OCI-LY1 (cell line): ENCODE results near the gene NPM1.
"Not testable (repeated sequence)": the region's sequence is repeated elsewhere in the genome, so short reads cannot be mapped to it uniquely, and the experiment has no call there.

Experiments
- H2AFZ ChIP-seq: fragments of 200-600 bp; sonication (generic), shearing (Covaris generic); 2 replicates; pipeline ENCODE4 v1.6.0; 2014; ENCODE audit warnings: antibody characterized with exemption, mild to moderate bottlenecking, low read length
- H3F3A ChIP-seq: fragments of 200-600 bp; sonication (generic), shearing (Covaris generic); 2 replicates; pipeline ENCODE4 v1.6.0; 2014; ENCODE audit warnings: mild to moderate bottlenecking, antibody characterized with exemption, low read length, moderate library complexity; ENCODE audit not compliant: insufficient read depth
- H3K27ac ChIP-seq: fragments of 200-600 bp; sonication (generic); 2 replicates; pipeline ENCODE4 v1.5.1; 2014; ENCODE audit warnings: low read length, mixed run types, mild to moderate bottlenecking, low read depth; ENCODE audit not compliant: poor library complexity, severe bottlenecking
- H3K27me3 ChIP-seq: fragments of 200-600 bp; sonication (generic); 2 replicates; pipeline ENCODE4 v1.6.0; 2014; ENCODE audit warnings: antibody characterized with exemption, mild to moderate bottlenecking, low read length, moderate library complexity; ENCODE audit not compliant: insufficient read depth
- H3K36me3 ChIP-seq: fragments of 200-600 bp; sonication (generic); 2 replicates; pipeline ENCODE4 v1.6.1; 2014; ENCODE audit warnings: mild to moderate bottlenecking, antibody characterized with exemption, low read length, moderate library complexity, mixed read lengths; ENCODE audit not compliant: insufficient read depth
- H3K4me1 ChIP-seq: fragments of 200-600 bp; sonication (generic); 2 replicates; pipeline ENCODE4 v1.5.1; 2014; ENCODE audit warnings: mild to moderate bottlenecking, low read length, moderate library complexity; ENCODE audit not compliant: insufficient read depth, severe bottlenecking
- H3K4me2 ChIP-seq: fragments of 200-600 bp; sonication (generic), shearing (Covaris generic); 2 replicates; pipeline ENCODE4 v1.6.1; 2014; ENCODE audit warnings: low read length
- H3K4me3 ChIP-seq: fragments of 200-600 bp; sonication (generic); 2 replicates; pipeline ENCODE4 v1.5.1; 2014; ENCODE audit warnings: low read length, low read depth, mild to moderate bottlenecking, mixed read lengths; ENCODE audit not compliant: poor library complexity, severe bottlenecking
- H3K79me2 ChIP-seq: fragments of 200-600 bp; shearing (Covaris generic); 2 replicates; pipeline ENCODE4 v1.6.1; 2016; ENCODE audit warnings: mixed run types, low read length, mixed read lengths; ENCODE audit not compliant: insufficient read depth
- H3K9ac ChIP-seq: fragments of 200-600 bp; sonication (generic), shearing (Covaris generic); 2 replicates; pipeline ENCODE4 v1.6.1; 2014; ENCODE audit warnings: mild to moderate bottlenecking, low read length, mixed read lengths
- H3K9me2 ChIP-seq: fragments of 200-600 bp; sonication (generic), shearing (Covaris generic); 2 replicates; pipeline ENCODE4 v1.6.1; 2014; ENCODE audit warnings: low read depth, mild to moderate bottlenecking, low read length, mixed read lengths
- H3K9me3 ChIP-seq: fragments of 200-600 bp; shearing (Covaris generic); 2 replicates; pipeline ENCODE4 v1.6.1; 2014; ENCODE audit warnings: low read length, mixed read lengths
- H4K20me1 ChIP-seq: fragments of 200-600 bp; sonication (generic), shearing (Covaris generic); 2 replicates; pipeline ENCODE4 v1.6.0; 2016; ENCODE audit warnings: mild to moderate bottlenecking, low read length; ENCODE audit not compliant: insufficient read depth
- CTCF ChIP-seq: fragments of 200-600 bp; sonication (generic), shearing (Covaris generic); IDR thresholded peaks from 2 replicates; pipeline ENCODE4 v1.5.1; 2017; ENCODE audit warnings: mild to moderate bottlenecking, antibody characterized with exemption, low read length, moderate library complexity, mixed read lengths
- EZH2 ChIP-seq: fragments of 200-600 bp; sonication (generic), shearing (Covaris generic); IDR thresholded peaks from 2 replicates; pipeline ENCODE4 v1.8.0; 2017; ENCODE audit warnings: borderline replicate concordance, mixed run types, mild to moderate bottlenecking, antibody characterized with exemption, low read length, moderate library complexity, mixed read lengths

NPM1 gene

GRCh38 chr5:171392585-171393159, 5.0 kb downstream of the NPM1 start:
- Histone ChIP-seq H3K4me2 (no peak overlapping the region), H3K27me3 (no peaks in the 10 kb centered on the region), H3F3A (no peaks in the 10 kb centered on the region), H3K27ac (no peak overlapping the region), H3K9ac (no peak overlapping the region), H3K36me3 (peaks cover 99% of the 10 kb centered on the region), H3K79me2 (peaks cover 100% of the 10 kb centered on the region), H4K20me1 (peaks cover 20% of the 10 kb centered on the region), H3K9me3 (no peaks in the 10 kb centered on the region), H3K4me1 (peaks cover 27% of the 10 kb centered on the region), H2AFZ (no peak overlapping the region), H3K9me2 (no peaks in the 10 kb centered on the region), H3K4me3 (no peak overlapping the region)
- TF ChIP-seq EZH2 (no peak), CTCF (no peak)

GRCh38 chr5:171395042-171395441, 7.4 kb downstream of the NPM1 start:
- Histone ChIP-seq H3K4me2 (no peak overlapping the region), H3K4me1 (peaks cover 18% of the 10 kb centered on the region), H3K4me3 (no peak overlapping the region), H3K9me2 (no peaks in the 10 kb centered on the region), H3K79me2 (peaks cover 99% of the 10 kb centered on the region), H3K36me3 (peaks cover 100% of the 10 kb centered on the region), H2AFZ (no peak overlapping the region), H3K9me3 (no peaks in the 10 kb centered on the region), H3K27me3 (no peaks in the 10 kb centered on the region), H3K27ac (no peak overlapping the region), H3F3A (peaks cover 3% of the 10 kb centered on the region; the same call in 1 of the 2 replicates), H4K20me1 (peaks cover 13% of the 10 kb centered on the region), H3K9ac (no peak overlapping the region)
- no peak for TF ChIP-seq CTCF
- no peak for TF ChIP-seq EZH2

DNA sequence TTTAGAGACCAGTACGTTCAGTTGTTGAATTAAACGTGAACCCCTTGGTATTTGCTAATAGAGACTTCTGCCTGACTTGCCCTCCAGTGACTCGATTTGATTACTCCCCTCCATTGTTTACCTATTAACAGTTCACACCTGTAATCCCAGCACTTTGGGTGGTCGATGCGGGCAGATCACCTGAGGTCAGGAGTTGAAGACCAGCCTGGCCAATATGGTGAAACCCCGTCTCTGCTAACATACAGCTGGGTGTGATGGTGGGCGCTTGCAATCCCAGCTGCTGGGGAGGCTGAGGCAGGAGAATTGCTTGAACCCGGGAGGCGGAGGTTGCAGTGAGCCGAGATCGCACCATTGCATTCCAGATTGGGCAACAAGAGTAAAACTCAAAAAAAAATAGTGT, 8.9 kb downstream of the NPM1 start:
- H3K9me3 ChIP-seq: not testable (repeated sequence)

GRCh38 chr5:171397190-171397589, 9.5 kb downstream of the NPM1 start:
- Histone ChIP-seq H3K79me2 (peaks cover 78% of the 10 kb centered on the region), H3K27ac (no peak overlapping the region), H3K4me2 (no peak overlapping the region), H3K36me3 (peaks cover 99% of the 10 kb centered on the region), H2AFZ (no peak overlapping the region), H3K9ac (no peak overlapping the region), H3K9me2 (no peaks in the 10 kb centered on the region), H3K27me3 (no peaks in the 10 kb centered on the region), H3F3A (peaks cover 3% of the 10 kb centered on the region; the same call in 1 of the 2 replicates), H3K9me3 (no peaks in the 10 kb centered on the region), H4K20me1 (peaks cover 13% of the 10 kb centered on the region), H3K4me3 (no peak overlapping the region), H3K4me1 (no peaks in the 10 kb centered on the region)
- TF ChIP-seq EZH2 (no peak), CTCF (no peak)

More for the DNA sequence above, 8.9 kb downstream of the NPM1 start:
- H2AFZ ChIP-seq, H3F3A ChIP-seq, H3K9ac ChIP-seq, H3K27me3 ChIP-seq, H3K4me3 ChIP-seq, H3K4me2 ChIP-seq, H3K4me1 ChIP-seq, H3K27ac ChIP-seq, H3K9me2 ChIP-seq: not testable (repeated sequence)
- H3K36me3 ChIP-seq: peaks cover 100% of the 10 kb centered on the region
- peaks cover 13% of the 10 kb centered on the region for H4K20me1 ChIP-seq
- H3K79me2 ChIP-seq: peaks cover 84% of the 10 kb centered on the region
